K562 (cell line): ENCODE results near the gene SNRPA. TPM values are rescaled to one million over a fixed set of nuclear protein-coding genes. Genes with fewer than 3 reads are reported as not detected.

ENCODE experiments used
- BRD4 ChIP-seq: fragments of 200-600 bp; sonication (generic); IDR thresholded peaks from 2 replicates; pipeline ENCODE4 v1.6.1; 2017; ENCODE audit warnings: inconsistent platforms
- CCNT2 ChIP-seq: IDR thresholded peaks from 2 replicates; pipeline ENCODE4 v1.6.1; 2011; ENCODE audit warnings: borderline replicate concordance, low read depth, mild to moderate bottlenecking, moderate library complexity, mixed read lengths, low read length; ENCODE audit not compliant: insufficient read length; ENCODE audit errors: extremely low read depth
- EHMT2 ChIP-seq: fragments of 450-650 bp; IDR thresholded peaks from 2 replicates; pipeline ENCODE4 v1.6.1; 2018; ENCODE audit warnings: antibody characterized with exemption
- FOXP1 ChIP-seq: sonication (generic); formaldehyde crosslinking; IDR thresholded peaks from 2 replicates; pipeline ENCODE4 v1.8.0; 2022; ENCODE audit warnings: mild to moderate bottlenecking, missing genetic modification reagents
- KLF13 ChIP-seq: fragments of 450-650 bp; IDR thresholded peaks from 2 replicates; pipeline ENCODE4 v1.6.1; 2016; ENCODE audit warnings: missing genetic modification characterization, low read depth, mild to moderate bottlenecking, missing compliant biosample characterization, moderate library complexity, borderline replicate concordance
- MCM5 ChIP-seq: fragments of 450-650 bp; IDR thresholded peaks from 2 replicates; pipeline ENCODE4 v1.6.1; 2016; ENCODE audit warnings: low read depth
- PRMT5 ChIP-seq: sonication (generic); formaldehyde crosslinking; IDR thresholded peaks from 2 replicates; pipeline ENCODE4 v1.5.0; 2020; ENCODE audit warnings: missing genetic modification reagents
- polyA plus RNA-seq, 8 experiments: library from polyadenylated mRNA; depleted of rRNA in 4 of 8; stranded (reverse) in 5 of 8; unstranded in 3 of 8; fragments of >200 nt; fragmentation: Nextera tagmentation in 2 of 8; fragmentation: Illumina TruSeq in 1 of 8; extraction: Ambion mirVana in 2 of 8; extraction: Trizol in 1 of 8; gene quantifications; 2 replicates each; pipeline versions ENCODE4 v1.2.1 to v1.2.3, GENCODE V29; 2011 to 2014; ENCODE audit warnings: inconsistent platforms in 1 of 8, missing spikeins in 1 of 8
- total RNA-seq, 7 experiments: library from RNA; depleted of rRNA in 6 of 7; stranded (reverse); fragments of >200 nt in 6 of 7; fragmentation: Illumina TruSeq in 2 of 7; extraction: Trizol in 2 of 7; gene quantifications; 2 replicates each; pipeline versions ENCODE4 v1.2.1 to v1.2.3, GENCODE V29; 2011 to 2021; ENCODE audit warnings: low replicate concordance in 1 of 7
- TF ChIP-seq, protein P1 (sequence below): fragments of 450-650 bp; IDR thresholded peaks from 2 replicates; pipeline ENCODE4 v1.6.1; 2016; ENCODE audit warnings: borderline replicate concordance
- TF ChIP-seq, protein P2 (sequence below): sonication (generic); formaldehyde crosslinking; IDR thresholded peaks from 2 replicates; pipeline ENCODE4 v1.8.0; 2022; ENCODE audit warnings: mild to moderate bottlenecking, low read depth, missing genetic modification reagents
- TF ChIP-seq, protein P3 (sequence below), 2 experiments: fragments of 450-650 bp in 1 of 2; sonication (generic) in 1 of 2; formaldehyde crosslinking in 1 of 2; IDR thresholded peaks in 1 of 2; conservative IDR thresholded peaks in 1 of 2; 2 replicates each; pipeline versions ENCODE4 v1.6.1 to v1.8.1; 2016 to 2023; ENCODE audit warnings: mild to moderate bottlenecking in 2 of 2, moderate library complexity in 2 of 2, inconsistent platforms in 1 of 2, missing genetic modification reagents in 1 of 2
- TF ChIP-seq, protein P4 (sequence below): IDR thresholded peaks from 2 replicates; pipeline ENCODE4 v1.6.1; 2012; ENCODE audit warnings: low read depth, low read length, improper control_type of control experiment, borderline replicate concordance

The SNRPA gene
- total and polyA plus RNA-seq, 9 of the 15 experiments (the other 6 are each of a cell fraction or from before 2014, with no cell fraction given) = 16.3 to 311 (median 193) TPM

DNA sequence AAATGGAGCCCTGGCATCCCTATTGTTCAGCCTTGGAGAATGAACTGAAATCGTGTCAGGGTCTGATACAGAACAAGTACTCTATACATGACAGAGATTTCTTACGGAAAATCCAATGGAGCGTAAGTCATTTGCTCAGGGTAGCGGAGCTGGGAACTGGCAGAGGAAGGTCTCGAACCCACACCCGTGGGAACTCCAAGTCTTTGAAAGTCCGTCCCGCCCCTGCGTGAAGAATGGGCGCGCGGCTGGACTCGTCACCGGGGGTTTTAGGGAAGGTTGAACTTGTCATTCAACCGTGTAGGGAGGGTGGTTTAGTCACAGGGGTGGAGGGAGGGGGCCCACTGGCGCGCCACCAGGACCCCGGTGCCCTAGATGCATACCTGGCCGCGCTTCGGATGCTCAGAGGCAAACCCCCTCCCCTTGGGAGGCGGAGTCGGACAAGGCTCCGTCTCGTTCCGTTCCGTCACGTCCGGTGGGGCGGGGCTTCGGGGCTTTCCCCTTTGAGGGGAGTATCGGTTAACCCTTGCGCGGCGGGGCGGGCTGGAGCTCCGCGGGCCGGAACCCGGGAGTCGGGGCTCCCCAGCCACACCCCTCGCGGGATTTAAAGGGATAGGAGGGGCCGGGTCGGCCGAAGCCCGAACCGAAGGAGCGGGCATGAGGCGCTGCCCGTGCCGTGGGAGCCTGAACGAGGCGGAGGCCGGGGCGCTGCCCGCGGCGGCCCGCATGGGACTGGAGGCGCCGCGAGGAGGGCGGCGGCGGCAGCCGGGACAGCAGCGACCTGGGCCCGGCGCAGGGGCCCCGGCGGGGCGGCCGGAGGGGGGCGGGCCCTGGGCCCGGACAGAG is 34.3 kb upstream of the SNRPA start, which contains the start of the genes COQ8B and ITPKC (continued):
- TF ChIP-seq PRMT5 (CRISPR knock-in tag) (no peak), CCNT2 (no peak), MCM5 (no peak), KLF13 (0 out of 2 replicates have a peak, but pooled peaks have one; percentile 58), BRD4 (no peak), FOXP1 (0 out of 2 replicates have a peak, but pooled peaks have one; percentile 8), EHMT2 (no peak)
- TF ChIP-seq, protein P1, sequence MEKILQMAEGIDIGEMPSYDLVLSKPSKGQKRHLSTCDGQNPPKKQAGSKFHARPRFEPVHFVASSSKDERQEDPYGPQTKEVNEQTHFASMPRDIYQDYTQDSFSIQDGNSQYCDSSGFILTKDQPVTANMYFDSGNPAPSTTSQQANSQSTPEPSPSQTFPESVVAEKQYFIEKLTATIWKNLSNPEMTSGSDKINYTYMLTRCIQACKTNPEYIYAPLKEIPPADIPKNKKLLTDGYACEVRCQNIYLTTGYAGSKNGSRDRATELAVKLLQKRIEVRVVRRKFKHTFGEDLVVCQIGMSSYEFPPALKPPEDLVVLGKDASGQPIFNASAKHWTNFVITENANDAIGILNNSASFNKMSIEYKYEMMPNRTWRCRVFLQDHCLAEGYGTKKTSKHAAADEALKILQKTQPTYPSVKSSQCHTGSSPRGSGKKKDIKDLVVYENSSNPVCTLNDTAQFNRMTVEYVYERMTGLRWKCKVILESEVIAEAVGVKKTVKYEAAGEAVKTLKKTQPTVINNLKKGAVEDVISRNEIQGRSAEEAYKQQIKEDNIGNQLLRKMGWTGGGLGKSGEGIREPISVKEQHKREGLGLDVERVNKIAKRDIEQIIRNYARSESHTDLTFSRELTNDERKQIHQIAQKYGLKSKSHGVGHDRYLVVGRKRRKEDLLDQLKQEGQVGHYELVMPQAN = peak; percentile 81; the same call in 1 of the 2 replicates
- TF ChIP-seq, protein P2, sequence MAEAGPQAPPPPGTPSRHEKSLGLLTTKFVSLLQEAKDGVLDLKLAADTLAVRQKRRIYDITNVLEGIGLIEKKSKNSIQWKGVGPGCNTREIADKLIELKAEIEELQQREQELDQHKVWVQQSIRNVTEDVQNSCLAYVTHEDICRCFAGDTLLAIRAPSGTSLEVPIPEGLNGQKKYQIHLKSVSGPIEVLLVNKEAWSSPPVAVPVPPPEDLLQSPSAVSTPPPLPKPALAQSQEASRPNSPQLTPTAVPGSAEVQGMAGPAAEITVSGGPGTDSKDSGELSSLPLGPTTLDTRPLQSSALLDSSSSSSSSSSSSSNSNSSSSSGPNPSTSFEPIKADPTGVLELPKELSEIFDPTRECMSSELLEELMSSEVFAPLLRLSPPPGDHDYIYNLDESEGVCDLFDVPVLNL = no peak
- TF ChIP-seq, protein P3, sequence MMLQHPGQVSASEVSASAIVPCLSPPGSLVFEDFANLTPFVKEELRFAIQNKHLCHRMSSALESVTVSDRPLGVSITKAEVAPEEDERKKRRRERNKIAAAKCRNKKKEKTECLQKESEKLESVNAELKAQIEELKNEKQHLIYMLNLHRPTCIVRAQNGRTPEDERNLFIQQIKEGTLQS (IDR thresholded peaks at IDR 0.05) = no peak
- TF ChIP-seq, protein P3 (CRISPR knock-in tag; conservative IDR thresholded peaks at IDR 0.05) = no peak
- TF ChIP-seq, protein P4, sequence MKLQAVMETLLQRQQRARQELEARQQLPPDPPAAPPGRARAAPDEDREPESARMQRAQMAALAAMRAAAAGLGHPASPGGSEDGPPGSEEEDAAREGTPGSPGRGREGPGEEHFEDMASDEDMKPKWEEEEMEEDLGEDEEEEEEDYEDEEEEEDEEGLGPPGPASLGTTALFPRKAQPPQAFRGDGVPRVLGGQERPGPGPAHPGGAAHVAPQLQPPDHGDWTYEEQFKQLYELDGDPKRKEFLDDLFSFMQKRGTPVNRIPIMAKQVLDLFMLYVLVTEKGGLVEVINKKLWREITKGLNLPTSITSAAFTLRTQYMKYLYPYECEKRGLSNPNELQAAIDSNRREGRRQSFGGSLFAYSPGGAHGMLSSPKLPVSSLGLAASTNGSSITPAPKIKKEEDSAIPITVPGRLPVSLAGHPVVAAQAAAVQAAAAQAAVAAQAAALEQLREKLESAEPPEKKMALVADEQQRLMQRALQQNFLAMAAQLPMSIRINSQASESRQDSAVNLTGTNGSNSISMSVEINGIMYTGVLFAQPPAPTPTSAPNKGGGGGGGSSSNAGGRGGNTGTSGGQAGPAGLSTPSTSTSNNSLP = no peak
